HG03520 (cell line): Measurements from ENCODE around the gene DNAH9.

Experiments
- ATAC-seq: cut with Tn5 transposase; IDR thresholded peaks from one replicate; pipeline ENCODE4 v1.9.1; 2021; ENCODE audit warnings: mild to moderate bottlenecking, moderate library complexity; ENCODE audit not compliant: unreplicated experiment

The DNAH9 gene

GRCh38 chr17:11644265-11645212, 46.3 kb downstream of the DNAH9 start:
- ATAC-seq = no peak

GRCh38 chr17:11645426-11645825, 47.2 kb downstream of the DNAH9 start:
- no peak for ATAC-seq

- ATAC-seq = no peak
Measured at GRCh38 chr17:11651089-11651488, 52.8 kb downstream of the DNAH9 start.

- no peak for ATAC-seq
Measured at GRCh38 chr17:11668618-11669017, 70.3 kb downstream of the DNAH9 start.

GRCh38 chr17:11671126-11671525, 72.9 kb downstream of the DNAH9 start:
- no peak for ATAC-seq

- no peak for ATAC-seq
Measured at GRCh38 chr17:11682646-11683045, 84.4 kb downstream of the DNAH9 start.

GRCh38 chr17:11690681-11691080, 92.4 kb downstream of the DNAH9 start:
- no peak for ATAC-seq

- no peak for ATAC-seq
Measured at GRCh38 chr17:11692688-11693087, 94.4 kb downstream of the DNAH9 start.

GRCh38 chr17:11693284-11693683, 95.0 kb downstream of the DNAH9 start:
- ATAC-seq = no peak

- ATAC-seq = no peak
Measured at GRCh38 chr17:11700668-11701067, 102.4 kb downstream of the DNAH9 start.

- ATAC-seq = no peak
Measured at GRCh38 chr17:11701911-11702310, 103.6 kb downstream of the DNAH9 start.

GRCh38 chr17:11704041-11704440, 105.8 kb downstream of the DNAH9 start:
- no peak for ATAC-seq

- no peak for ATAC-seq
Measured at GRCh38 chr17:11705111-11705510, 106.8 kb downstream of the DNAH9 start.

- ATAC-seq = no peak
Measured at GRCh38 chr17:11707586-11707985, 109.3 kb downstream of the DNAH9 start.

- no peak for ATAC-seq
Measured at GRCh38 chr17:11712456-11712855, 114.2 kb downstream of the DNAH9 start.

GRCh38 chr17:11719203-11719602, 120.9 kb downstream of the DNAH9 start:
- no peak for ATAC-seq

- no peak for ATAC-seq
Measured at GRCh38 chr17:11719856-11720255, 121.6 kb downstream of the DNAH9 start.

- ATAC-seq = no peak
Measured at GRCh38 chr17:11720816-11721215, 122.5 kb downstream of the DNAH9 start.

GRCh38 chr17:11730747-11731146, 132.5 kb downstream of the DNAH9 start:
- no peak for ATAC-seq

GRCh38 chr17:11736613-11737312, 138.5 kb downstream of the DNAH9 start:
- ATAC-seq = no peak

- ATAC-seq = no peak
Measured at GRCh38 chr17:11737313-11737679, 139.0 kb downstream of the DNAH9 start.

GRCh38 chr17:11738151-11738550, 139.9 kb downstream of the DNAH9 start:
- ATAC-seq = no peak
